CD4-positive, alpha-beta T cell treated with Interleukin-15 for 1 hour (primary cell): ENCODE data around the gene MTERF1.

Source experiments
- DNase-seq: peaks from one replicate; pipeline ENCODE4 v3.0.0-alpha.2; 2020

MTERF1 gene

GRCh38 chr7:91827169-91827568 is 53.3 kb downstream of the MTERF1 start:
- DNase-seq: no peak

GRCh38 chr7:91826377-91826776 is 54.1 kb downstream of the MTERF1 start:
- DNase-seq: no peak

GRCh38 chr7:91824201-91824600 is 56.3 kb downstream of the MTERF1 start:
- no peak for DNase-seq
